Measurements from ENCODE around the gene AACS.

DNA sequence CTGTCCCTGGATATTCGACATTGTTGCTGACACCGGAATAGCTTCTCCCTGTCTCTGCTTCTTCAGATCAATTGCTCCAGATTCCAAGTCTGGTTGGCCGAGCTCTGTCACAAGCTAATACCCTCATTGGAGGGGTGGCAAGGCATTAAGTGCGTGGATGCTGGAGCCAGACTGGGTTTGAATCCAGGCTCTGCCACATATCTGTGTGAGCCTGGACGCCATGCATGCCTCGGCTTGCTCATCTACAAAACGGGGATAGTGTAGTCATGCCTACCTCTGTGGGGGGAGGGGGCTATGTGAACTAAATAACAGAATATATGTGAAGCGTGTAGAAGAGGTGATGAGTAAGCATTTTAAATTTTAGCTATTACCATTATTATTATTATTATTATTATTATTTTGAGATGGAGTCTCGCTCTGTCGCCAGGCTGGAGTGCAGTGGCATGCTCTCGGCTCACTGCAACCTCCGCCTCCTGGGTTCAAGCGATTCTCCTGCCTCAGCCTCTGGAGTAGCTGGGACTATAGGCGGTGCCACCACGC lies 97.3 kb downstream of the AACS start:
- TF ChIP-seq, protein P1, sequence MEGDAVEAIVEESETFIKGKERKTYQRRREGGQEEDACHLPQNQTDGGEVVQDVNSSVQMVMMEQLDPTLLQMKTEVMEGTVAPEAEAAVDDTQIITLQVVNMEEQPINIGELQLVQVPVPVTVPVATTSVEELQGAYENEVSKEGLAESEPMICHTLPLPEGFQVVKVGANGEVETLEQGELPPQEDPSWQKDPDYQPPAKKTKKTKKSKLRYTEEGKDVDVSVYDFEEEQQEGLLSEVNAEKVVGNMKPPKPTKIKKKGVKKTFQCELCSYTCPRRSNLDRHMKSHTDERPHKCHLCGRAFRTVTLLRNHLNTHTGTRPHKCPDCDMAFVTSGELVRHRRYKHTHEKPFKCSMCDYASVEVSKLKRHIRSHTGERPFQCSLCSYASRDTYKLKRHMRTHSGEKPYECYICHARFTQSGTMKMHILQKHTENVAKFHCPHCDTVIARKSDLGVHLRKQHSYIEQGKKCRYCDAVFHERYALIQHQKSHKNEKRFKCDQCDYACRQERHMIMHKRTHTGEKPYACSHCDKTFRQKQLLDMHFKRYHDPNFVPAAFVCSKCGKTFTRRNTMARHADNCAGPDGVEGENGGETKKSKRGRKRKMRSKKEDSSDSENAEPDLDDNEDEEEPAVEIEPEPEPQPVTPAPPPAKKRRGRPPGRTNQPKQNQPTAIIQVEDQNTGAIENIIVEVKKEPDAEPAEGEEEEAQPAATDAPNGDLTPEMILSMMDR (IDR thresholded peaks at IDR 0.05): no peak
- no peak for TF ChIP-seq POLR2A (IDR thresholded peaks at IDR 0.05)

All from esophagus squamous epithelium (tissue), 4 donors.